Activated CD8-positive, alpha-beta memory T cell treated with anti-CD3 and anti-CD28 coated beads for 1 hour (primary cell): ENCODE measurements around the gene WAS.
A peak's percentile ranks its signal among the peaks of the same experiment; 100 is the strongest.

Experiments used
- DNase-seq, 2 donors: peaks; one replicate each; pipeline ENCODE4 v3.0.0-alpha.2; 2020; ENCODE audit warnings: low read depth in 1 of 2; ENCODE audit errors: extremely low read depth in 1 of 2

The WAS gene

GRCh38 chrX:48711162-48711928, 27.7 kb downstream of the WAS start:
- no peak for DNase-seq

DNA sequence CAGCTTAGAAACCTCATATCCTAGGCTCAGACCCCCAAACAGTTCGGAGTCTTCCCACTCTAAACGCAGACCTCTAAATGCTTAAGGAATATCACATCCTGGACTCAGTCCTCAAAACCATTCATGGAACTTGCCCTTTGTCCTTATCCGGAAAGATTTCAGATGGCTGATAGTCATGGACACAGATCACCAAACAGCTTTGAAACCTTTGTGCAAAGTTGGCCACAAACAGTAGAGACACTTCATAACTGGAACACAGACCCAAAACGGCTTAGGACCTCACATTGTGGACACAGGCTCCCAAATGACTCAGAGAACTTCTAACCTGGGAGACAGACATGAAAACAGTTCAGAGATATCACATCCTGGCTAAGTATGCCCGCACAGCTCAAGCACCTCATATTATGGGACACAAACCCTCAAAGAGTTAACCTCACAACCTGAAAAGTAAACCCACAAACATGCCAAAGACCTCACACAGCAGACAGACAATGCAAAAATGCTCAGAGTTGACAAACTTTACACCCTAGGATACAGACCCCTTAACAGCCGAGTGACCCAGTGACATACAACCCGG, 28.4 kb downstream of the WAS start:
- no peak for DNase-seq

GRCh38 chrX:48713847-48714246, 30.2 kb downstream of the WAS start:
- DNase-seq = no peak

DNA sequence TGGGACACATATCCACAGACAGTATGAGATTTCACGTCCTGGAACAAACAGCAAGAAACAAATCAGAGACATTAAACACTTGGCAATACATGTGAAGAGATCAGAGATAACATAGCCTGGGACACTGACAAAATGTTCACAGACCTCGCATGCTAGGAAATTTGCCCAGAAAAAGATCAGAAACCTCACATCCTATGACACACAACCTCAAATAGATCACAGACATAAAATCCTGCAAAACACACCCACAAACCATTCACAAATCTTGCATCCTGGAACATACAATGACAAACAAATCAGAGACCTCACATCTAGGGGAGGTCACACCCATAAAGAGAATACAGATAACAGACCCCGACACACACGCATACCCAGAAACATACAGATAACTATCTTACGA, 31.0 kb downstream of the WAS start:
- DNase-seq = no peak

DNA sequence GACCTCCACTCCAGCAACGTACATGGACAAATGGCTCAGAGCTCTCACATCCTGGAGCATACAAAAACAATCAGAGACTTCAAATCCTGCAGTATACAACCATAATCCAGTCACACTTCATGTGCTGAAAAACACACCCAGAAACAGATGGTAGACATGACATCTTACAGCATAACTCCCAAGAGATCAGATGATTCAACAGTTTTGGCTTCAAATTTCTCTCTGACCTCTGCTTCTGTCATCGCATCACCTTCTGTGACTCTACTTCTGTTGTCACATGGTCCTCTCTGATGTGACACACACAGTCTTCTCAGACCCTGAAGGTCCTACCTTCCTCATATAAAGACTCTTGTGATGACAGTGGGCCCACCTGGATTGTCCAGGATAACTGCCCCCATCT, 31.5 kb downstream of the WAS start:
- no peak for DNase-seq

DNA sequence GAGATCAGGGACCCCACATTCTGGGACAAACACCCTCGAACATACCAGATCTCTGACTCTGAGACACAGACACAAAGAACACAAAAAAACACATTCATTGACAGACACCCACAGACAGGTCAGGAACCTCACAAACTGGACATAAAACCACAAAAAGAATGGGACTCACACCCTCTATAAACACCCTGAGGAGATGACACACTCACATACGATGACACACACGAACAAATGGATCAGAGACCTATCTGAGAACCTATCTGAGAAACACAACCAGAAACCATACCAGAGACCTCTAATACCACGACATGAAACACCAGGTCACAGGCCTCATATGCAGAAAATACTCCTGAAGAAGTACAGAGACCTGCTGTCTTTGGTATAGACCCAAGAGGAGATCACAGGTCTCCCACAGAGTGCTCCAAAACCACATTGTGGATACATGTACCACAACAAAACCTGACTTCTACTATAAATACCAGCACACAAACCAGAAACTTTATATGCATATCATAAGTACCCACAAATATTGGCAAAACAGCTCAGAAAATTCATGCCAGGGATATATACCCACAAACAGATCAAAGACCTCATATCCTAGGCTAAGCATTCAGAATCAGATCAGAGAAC, 32.4 kb downstream of the WAS start:
- no peak for DNase-seq

DNA sequence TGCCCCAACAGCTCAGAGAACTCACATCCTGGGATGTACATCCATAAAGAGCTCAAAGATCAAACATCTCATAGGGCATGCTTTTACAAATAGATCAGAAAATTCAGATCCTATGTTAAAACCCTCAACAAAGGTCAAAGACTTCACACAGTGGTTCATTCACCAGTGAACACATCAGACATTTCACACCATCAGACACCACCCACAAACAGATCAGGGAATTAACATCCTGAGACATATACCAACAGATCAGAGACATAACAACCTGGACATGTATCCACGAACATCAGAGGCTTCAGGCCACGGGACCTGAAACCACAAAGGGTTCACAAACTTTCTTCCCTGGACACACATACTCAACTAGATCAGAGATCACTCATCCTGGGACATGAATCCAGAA, 36.4 kb downstream of the WAS start:
- DNase-seq = no peak

DNA sequence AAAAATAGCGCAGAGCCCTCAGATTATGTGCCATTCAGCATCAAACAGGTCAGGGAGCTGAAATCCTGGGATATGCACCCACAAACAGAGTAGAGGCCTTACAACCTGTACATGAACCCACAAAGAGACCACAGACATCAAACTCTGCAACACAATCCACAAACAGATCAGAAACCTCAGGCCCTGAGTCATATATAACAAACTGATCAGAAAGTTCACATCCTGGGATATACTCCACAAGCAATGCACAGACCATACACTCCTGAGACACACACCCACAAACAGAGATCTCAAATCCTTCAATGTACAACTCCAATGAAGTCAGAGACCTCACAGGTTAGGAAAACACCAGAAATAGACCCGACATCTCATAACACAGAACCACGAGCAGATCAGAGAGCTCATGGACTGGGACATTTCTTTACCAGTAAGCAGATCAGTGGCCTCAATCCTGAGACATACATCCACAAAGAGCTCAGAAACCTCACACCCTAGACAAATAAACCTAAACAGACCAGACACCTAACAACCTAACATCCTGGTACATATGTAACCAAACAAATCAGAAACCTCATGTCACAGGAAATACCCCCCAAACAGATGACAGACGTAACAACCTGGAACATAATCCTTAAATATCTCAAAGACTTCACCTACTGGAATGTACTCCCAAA, 37.1 kb downstream of the WAS start:
- DNase-seq = no peak

DNA sequence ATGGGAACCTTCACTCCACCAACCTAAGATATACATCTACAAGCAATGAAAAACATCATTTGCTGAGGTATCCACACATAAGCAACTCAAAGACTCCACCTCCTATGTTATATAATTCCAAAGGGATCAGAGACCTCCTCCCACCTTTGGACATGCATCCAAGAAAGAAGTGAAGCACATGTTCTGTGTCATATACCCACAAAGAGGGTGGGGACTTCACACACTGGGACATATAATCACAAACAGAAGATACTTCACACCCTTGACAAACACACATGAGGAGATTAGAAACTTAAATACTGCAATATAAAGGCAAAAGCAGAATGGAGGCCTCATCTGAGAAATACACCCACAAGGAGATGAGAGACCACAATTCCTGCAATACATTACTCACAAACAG, 38.3 kb downstream of the WAS start:
- DNase-seq = no peak

GRCh38 chrX:48726596-48726995, 43.0 kb downstream of the WAS start:
- DNase-seq = no peak

GRCh38 chrX:48728653-48729052, 45.1 kb downstream of the WAS start:
- no peak for DNase-seq

GRCh38 chrX:48736303-48736702, 52.7 kb downstream of the WAS start:
- no peak for DNase-seq

- no peak for DNase-seq
Observed at GRCh38 chrX:48736878-48737212, 53.2 kb downstream of the WAS start.

DNA sequence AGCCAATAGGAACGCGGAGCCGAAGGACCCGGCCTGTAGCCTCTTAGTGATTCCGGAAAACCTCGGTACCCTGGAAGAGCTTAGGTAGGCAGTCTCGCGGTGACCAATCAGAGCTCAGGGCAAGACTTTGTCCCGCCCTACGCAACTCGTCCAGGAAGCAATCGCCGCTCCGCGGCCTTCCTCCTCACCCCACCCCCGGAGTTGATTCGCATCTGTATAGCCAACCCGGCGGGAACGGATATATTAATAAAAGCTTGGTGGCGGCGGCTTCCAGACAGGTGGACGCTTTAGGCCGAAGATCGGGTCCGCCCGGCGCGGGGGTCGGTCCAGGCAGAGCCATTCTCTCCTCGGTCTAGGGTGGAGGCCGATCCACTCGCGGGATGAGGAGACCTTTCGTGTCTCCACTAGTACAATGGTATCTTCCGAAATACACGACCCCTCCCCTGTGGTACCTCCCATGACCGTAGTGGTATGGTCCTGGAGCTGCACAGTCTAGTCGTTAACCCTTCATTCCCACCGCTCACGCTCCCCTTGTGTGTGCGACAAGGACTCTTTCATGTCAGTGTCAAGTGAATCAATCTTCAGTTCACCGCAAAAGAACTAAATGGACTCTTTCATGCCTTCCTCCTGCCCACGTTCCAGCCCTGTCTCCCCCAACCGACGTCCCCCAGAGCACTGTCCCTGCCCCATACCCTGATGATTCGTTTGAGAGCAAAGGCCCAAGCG, 53.8 kb downstream of the WAS start:
- DNase-seq = peak; percentile 63 to 65

DNA sequence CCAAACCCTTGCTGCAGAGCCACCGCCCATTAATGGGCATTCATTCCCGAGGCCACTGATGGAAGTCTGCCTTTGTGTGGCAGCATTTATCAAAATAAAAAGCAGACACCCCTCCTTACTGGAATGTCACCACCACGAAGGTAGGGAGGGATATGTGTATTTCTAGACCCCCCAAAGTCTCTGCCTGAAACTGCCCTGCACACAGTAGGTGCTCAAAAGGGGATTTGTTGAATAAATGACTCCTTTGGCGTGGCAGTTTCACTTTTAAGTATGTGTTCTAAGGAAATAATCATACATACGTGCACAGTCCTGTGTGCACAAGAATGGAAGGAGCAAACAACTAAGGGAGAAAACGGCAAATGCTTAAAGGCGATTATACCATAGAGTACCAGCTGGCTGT, 54.3 kb downstream of the WAS start:
- no peak for DNase-seq
